CD4-positive, alpha-beta T cell treated with Interleukin-17A for 1 hour (primary cell): ENCODE data around the gene SH2D4B.

Experiments
- DNase-seq: peaks from one replicate; pipeline ENCODE4 v3.0.0-alpha.2; 2020

The SH2D4B gene

GRCh38 chr10:80537736-80538480 is at the start of gene SH2D4B:
Gene SH2D4B, plus strand, starts transcription at chr10:80537902. Its CDS starts 430 bp downstream, at chr10:80538332.
- DNase-seq = no peak

GRCh38 chr10:80488539-80489066 is 49.1 kb upstream of the SH2D4B start:
- DNase-seq = no peak

GRCh38 chr10:80489371-80490112 is 48.2 kb upstream of the SH2D4B start:
- DNase-seq = no peak

GRCh38 chr10:80491251-80492102 is 46.2 kb upstream of the SH2D4B start:
- no peak for DNase-seq

- DNase-seq = no peak
Measured at GRCh38 chr10:80492848-80493521, 44.7 kb upstream of the SH2D4B start.

GRCh38 chr10:80493522-80494051 is 44.1 kb upstream of the SH2D4B start:
- peak; percentile 50 for DNase-seq

GRCh38 chr10:80496555-80497172 is 41.0 kb upstream of the SH2D4B start:
- DNase-seq = no peak

GRCh38 chr10:80497187-80498077 is 40.3 kb upstream of the SH2D4B start:
- DNase-seq = no peak

- DNase-seq = no peak
Measured at GRCh38 chr10:80498078-80498832, 39.4 kb upstream of the SH2D4B start.

GRCh38 chr10:80498833-80499741 is 38.6 kb upstream of the SH2D4B start:
- DNase-seq = peak; percentile 44

GRCh38 chr10:80500572-80501380 is 36.9 kb upstream of the SH2D4B start:
- DNase-seq = no peak

- DNase-seq = no peak
Measured at GRCh38 chr10:80501381-80501912, 36.3 kb upstream of the SH2D4B start.

GRCh38 chr10:80501913-80502521 is 35.7 kb upstream of the SH2D4B start:
- no peak for DNase-seq

- DNase-seq = no peak
Measured at GRCh38 chr10:80502621-80503583, 34.8 kb upstream of the SH2D4B start.

- DNase-seq = no peak
Measured at GRCh38 chr10:80503584-80504157, 34.0 kb upstream of the SH2D4B start.
